ACHN (cell line): Measurements from ENCODE around the gene SSC4D.
"Not testable (repeated sequence)": the region's sequence is repeated elsewhere in the genome, so short reads cannot be mapped to it uniquely, and the experiment has no call there.

Experiments
- DNase-seq: peaks from one replicate; pipeline ENCODE4 v3.0.0-alpha.2; 2015
- in situ Hi-C: cut with HindIII; loops from 2 replicates; pipeline ENCODE4 v1.10.0; 2017; ENCODE audit warnings: low sequenced_read_pairs, low pct_ligation_motif_present, low pct_unique_long_range_greater_than_20kb

SSC4D gene

GRCh38 chr7:76394957-76395356, 14.5 kb downstream of the SSC4D start:
- no peak for DNase-seq

GRCh38 chr7:76393116-76394031, 16.1 kb downstream of the SSC4D start:
- DNase-seq: peak; percentile 95
- in situ Hi-C loops: no loop called here

More at GRCh38 chr7:76394957-76395356, 14.5 kb downstream of the SSC4D start:
- in situ Hi-C loops: no loop called here

GRCh38 chr7:76392531-76393115, 16.9 kb downstream of the SSC4D start:
- in situ Hi-C loops: no loop called here
- no peak for DNase-seq

- no peak for DNase-seq
- in situ Hi-C loops: no loop called here
Measured at GRCh38 chr7:76390092-76390491, 19.4 kb downstream of the SSC4D start.

- DNase-seq, in situ Hi-C loops: not testable (repeated sequence)
Measured at GRCh38 chr7:76387789-76388188, 21.7 kb downstream of the SSC4D start.

GRCh38 chr7:76386691-76387260, 22.7 kb downstream of the SSC4D start:
- in situ Hi-C loops: no loop called here
- DNase-seq: no peak

- DNase-seq: no peak
- in situ Hi-C loops: no loop called here
Measured at GRCh38 chr7:76383089-76383944, 26.2 kb downstream of the SSC4D start.

GRCh38 chr7:76381814-76382213, 27.7 kb downstream of the SSC4D start:
- in situ Hi-C loops: no loop called here
- no peak for DNase-seq

GRCh38 chr7:76380623-76380966, 28.9 kb downstream of the SSC4D start:
- in situ Hi-C loops: no loop called here
- no peak for DNase-seq

GRCh38 chr7:76377186-76377918, 32.1 kb downstream of the SSC4D start:
- in situ Hi-C loops: no loop called here
- DNase-seq: no peak

- in situ Hi-C loops: no loop called here
- no peak for DNase-seq
Measured at GRCh38 chr7:76375251-76375650, 34.2 kb downstream of the SSC4D start.

- in situ Hi-C loops: no loop called here
Measured at GRCh38 chr7:76372984-76373833, 36.3 kb downstream of the SSC4D start.

GRCh38 chr7:76371396-76371795, 38.1 kb downstream of the SSC4D start:
- DNase-seq: no peak
- in situ Hi-C loops: no loop called here

More at GRCh38 chr7:76372984-76373833, 36.3 kb downstream of the SSC4D start:
- DNase-seq: peak; percentile 79

- in situ Hi-C loops: loop anchor here (10.0 kb wide), 1 partner anchor 56 kb away; the partner anchor contains the start of gene ZP3
- DNase-seq: no peak
Measured at GRCh38 chr7:76369018-76369417, 40.5 kb downstream of the SSC4D start.

GRCh38 chr7:76368190-76368589, 41.3 kb downstream of the SSC4D start:
- in situ Hi-C loops: loop anchor here (10.0 kb wide), 1 partner anchor 57 kb away; the partner anchor contains the start of gene ZP3
- DNase-seq: no peak

- DNase-seq: peak; percentile 56
- in situ Hi-C loops: loop anchor here (10.0 kb wide), 1 partner anchor 61 kb away; the partner anchor contains the start of gene ZP3
Measured at GRCh38 chr7:76364198-76364584, 45.3 kb downstream of the SSC4D start.

GRCh38 chr7:76363754-76364153, 45.7 kb downstream of the SSC4D start:
- in situ Hi-C loops: loop anchor here (10.0 kb wide), 1 partner anchor 61 kb away; the partner anchor contains the start of gene ZP3
- not testable (repeated sequence) for DNase-seq
